ENCODE results near the gene LMAN2L. TPM values are rescaled to one million over a fixed set of nuclear protein-coding genes. Genes with fewer than 3 reads are reported as not detected.

The LMAN2L gene
- total and polyA plus RNA-seq, 2 donors (not counting 1 experiment from before 2014, with no cell fraction given) = 24.7 to 41.1 TPM

DNA sequence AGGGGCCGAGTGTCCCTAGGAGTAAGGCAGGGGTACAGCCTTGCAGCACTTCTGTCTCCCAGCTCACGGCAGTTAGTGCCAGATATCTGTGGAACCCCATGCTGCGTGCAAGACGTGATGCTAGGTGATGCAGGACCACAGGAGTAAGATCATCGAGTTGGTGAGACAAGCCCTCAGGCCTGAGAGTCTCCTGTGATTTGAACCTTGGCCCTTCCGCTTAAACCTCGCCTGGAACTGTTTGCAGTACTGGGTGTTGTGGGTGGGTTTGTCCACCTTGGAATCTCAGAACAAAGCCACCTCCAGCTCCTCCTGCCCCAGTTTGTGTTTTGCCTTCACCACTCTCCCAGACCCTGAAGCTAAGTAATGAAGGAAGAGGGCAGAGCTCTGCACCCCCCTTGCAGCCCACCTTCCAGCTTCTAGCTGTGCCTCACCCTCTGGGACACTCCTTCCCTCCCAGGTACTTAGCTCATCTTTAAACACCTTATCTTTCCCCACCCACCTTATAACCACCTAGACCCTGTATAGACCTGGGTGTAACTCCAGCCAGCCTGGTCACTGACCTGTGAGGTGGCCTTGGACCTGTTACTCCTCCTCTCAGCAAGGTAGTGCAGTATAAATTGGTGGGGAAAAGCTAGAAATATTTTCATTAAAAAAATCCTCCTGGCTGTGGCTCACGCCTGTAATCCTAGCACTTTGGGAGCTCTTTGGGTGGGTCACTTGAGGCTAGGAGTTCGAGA lies 27.4 kb upstream of the LMAN2L start:
- no peak for TF ChIP-seq EZH2 (IDR thresholded peaks at IDR 0.05; ENCODE audit: low read length, missing control alignments)
- TF ChIP-seq, protein P1, sequence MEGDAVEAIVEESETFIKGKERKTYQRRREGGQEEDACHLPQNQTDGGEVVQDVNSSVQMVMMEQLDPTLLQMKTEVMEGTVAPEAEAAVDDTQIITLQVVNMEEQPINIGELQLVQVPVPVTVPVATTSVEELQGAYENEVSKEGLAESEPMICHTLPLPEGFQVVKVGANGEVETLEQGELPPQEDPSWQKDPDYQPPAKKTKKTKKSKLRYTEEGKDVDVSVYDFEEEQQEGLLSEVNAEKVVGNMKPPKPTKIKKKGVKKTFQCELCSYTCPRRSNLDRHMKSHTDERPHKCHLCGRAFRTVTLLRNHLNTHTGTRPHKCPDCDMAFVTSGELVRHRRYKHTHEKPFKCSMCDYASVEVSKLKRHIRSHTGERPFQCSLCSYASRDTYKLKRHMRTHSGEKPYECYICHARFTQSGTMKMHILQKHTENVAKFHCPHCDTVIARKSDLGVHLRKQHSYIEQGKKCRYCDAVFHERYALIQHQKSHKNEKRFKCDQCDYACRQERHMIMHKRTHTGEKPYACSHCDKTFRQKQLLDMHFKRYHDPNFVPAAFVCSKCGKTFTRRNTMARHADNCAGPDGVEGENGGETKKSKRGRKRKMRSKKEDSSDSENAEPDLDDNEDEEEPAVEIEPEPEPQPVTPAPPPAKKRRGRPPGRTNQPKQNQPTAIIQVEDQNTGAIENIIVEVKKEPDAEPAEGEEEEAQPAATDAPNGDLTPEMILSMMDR (conservative IDR thresholded peaks at IDR 0.05 in 1 of 2, IDR thresholded peaks at IDR 0.05 in 1 of 2; ENCODE audit: low read depth in 1 of 2, low read length in 2 of 2) = no peak
- Histone ChIP-seq H3K9ac (ENCODE audit: insufficient read depth, low read length) (no peak overlapping the region), H3K4me3 (replicated peaks in 1 of 4; ENCODE audit: control extremely low read depth in 1 of 4, insufficient read depth in 1 of 4, low read depth in 3 of 4, low read length in 4 of 4) (no peak overlapping the region), H3K27ac (ENCODE audit: insufficient read depth, low read length) (no peak overlapping the region), H3K4me1 (ENCODE audit: control insufficient read depth, extremely low read depth, insufficient read depth, low read length) (peaks cover 2% of the 10 kb centered on the region), H3K27me3 (ENCODE audit: control insufficient read depth, insufficient read depth, low read length) (no peaks in the 10 kb centered on the region), H2AFZ (ENCODE audit: low read length) (no peak overlapping the region), H3K4me2 (ENCODE audit: extremely low read depth, insufficient read depth, low read length) (no peak overlapping the region), H3K36me3 (ENCODE audit: control insufficient read depth, insufficient read depth, low read length) (no peaks in the 10 kb centered on the region), H3K79me2 (ENCODE audit: control insufficient read depth, insufficient read depth, low read length) (no peaks in the 10 kb centered on the region), H4K20me1 (ENCODE audit: control insufficient read depth, extremely low read depth, insufficient read depth, low read length) (no peaks in the 10 kb centered on the region), H3K9me3 (ENCODE audit: control insufficient read depth, insufficient read depth, low read depth, low read length) (no peaks in the 10 kb centered on the region)
- no peak for DNase-seq (ENCODE audit: low read depth in 2 of 2)

DNA sequence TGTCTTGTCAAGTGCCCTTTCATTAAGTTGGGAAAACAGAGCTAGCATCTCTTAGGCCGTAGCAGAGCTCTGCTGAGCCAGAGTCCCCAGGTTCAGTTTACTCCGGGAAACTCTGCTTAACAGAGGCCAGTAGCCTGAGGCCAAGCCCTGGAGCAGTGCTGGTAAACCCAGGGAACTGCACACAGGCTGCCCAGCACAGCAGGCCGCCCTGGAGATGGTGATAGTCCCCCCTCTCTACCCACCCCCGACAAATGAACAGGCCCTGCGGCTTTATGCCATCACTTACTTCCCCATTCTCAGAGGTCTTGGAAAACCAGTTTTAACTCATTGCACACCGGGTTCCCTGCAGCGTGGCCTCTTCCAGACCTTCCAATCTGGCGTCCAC lies 24.4 kb upstream of the LMAN2L start:
- Histone ChIP-seq H4K20me1 (ENCODE audit: control insufficient read depth, extremely low read depth, insufficient read depth, low read length) (no peaks in the 10 kb centered on the region), H3K9me3 (ENCODE audit: control insufficient read depth, insufficient read depth, low read depth, low read length) (no peaks in the 10 kb centered on the region), H3K27ac (ENCODE audit: insufficient read depth, low read length) (no peak overlapping the region), H3K27me3 (ENCODE audit: control insufficient read depth, insufficient read depth, low read length) (no peaks in the 10 kb centered on the region), H3K4me1 (ENCODE audit: control insufficient read depth, extremely low read depth, insufficient read depth, low read length) (peaks cover 4% of the 10 kb centered on the region), H3K36me3 (ENCODE audit: control insufficient read depth, insufficient read depth, low read length) (no peaks in the 10 kb centered on the region), H3K4me2 (ENCODE audit: extremely low read depth, insufficient read depth, low read length) (peak overlapping the region; percentile 86), H2AFZ (ENCODE audit: low read length) (peak overlapping the region; percentile 12), H3K79me2 (ENCODE audit: control insufficient read depth, insufficient read depth, low read length) (no peaks in the 10 kb centered on the region), H3K4me3 (replicated peaks in 1 of 4; ENCODE audit: control extremely low read depth in 1 of 4, insufficient read depth in 1 of 4, low read depth in 3 of 4, low read length in 4 of 4) (peak overlapping the region in 1 of 4 experiments; percentile 72), H3K9ac (ENCODE audit: insufficient read depth, low read length) (no peak overlapping the region)
- TF ChIP-seq, protein P1 (conservative IDR thresholded peaks at IDR 0.05 in 1 of 2, IDR thresholded peaks at IDR 0.05 in 1 of 2; ENCODE audit: low read depth in 1 of 2, low read length in 2 of 2) = no peak
- no peak for TF ChIP-seq EZH2 (IDR thresholded peaks at IDR 0.05; ENCODE audit: low read length, missing control alignments)
- no peak for DNase-seq (ENCODE audit: low read depth in 2 of 2)

DNA sequence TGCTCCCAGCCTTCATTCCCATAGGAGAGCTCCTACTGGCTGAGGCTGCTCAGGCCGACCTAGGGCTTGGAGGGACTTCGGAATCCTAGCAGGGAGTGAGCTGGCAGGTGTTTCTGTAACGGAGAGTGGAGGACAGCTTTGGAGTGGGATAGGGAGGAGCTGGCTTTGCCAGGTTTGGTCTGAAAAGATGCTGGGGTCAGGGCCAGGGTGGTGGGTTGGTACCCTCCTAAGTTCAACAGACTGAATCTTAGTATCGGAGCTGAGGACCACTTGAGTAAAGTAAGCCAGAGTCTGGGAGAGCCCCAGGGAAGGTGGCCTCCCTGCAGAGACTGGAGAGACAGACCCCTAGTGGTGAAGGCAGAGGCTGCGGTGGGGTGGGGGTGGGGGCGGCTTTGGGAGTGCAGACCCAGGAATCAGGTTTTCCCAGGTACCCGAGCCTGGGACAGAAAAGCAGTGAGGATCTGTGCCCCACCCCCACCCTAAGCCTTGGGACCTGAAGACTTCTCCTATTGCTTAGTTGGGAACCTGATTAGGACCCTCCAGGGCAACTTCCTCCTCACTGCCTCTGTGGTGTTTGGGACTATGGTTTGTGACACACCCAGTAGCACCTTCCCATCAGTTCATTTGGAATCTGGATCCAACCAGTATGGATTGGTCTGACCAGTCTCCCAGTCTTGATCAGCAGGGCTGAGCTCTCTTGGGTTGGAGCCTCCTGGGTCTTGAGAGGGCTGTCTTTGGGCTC lies 23.8 kb upstream of the LMAN2L start:
- no peak for DNase-seq (ENCODE audit: low read depth in 2 of 2)
- Histone ChIP-seq H2AFZ (ENCODE audit: low read length) (peak overlapping the region; percentile 12), H3K4me3 (replicated peaks in 1 of 4; ENCODE audit: control extremely low read depth in 1 of 4, insufficient read depth in 1 of 4, low read depth in 3 of 4, low read length in 4 of 4) (peak overlapping the region; percentile 12 to 72 (median 42))

More for the DNA sequence above, 23.8 kb upstream of the LMAN2L start:
- no peak overlapping the region for H3K9ac ChIP-seq (ENCODE audit: insufficient read depth, low read length)
- no peaks in the 10 kb centered on the region for H4K20me1 ChIP-seq (ENCODE audit: control insufficient read depth, extremely low read depth, insufficient read depth, low read length)
- peak overlapping the region; percentile 86 for H3K4me2 ChIP-seq (ENCODE audit: extremely low read depth, insufficient read depth, low read length)
- no peaks in the 10 kb centered on the region for H3K27me3 ChIP-seq (ENCODE audit: control insufficient read depth, insufficient read depth, low read length)
- peaks cover 4% of the 10 kb centered on the region for H3K4me1 ChIP-seq (ENCODE audit: control insufficient read depth, extremely low read depth, insufficient read depth, low read length)
- no peaks in the 10 kb centered on the region for H3K9me3 ChIP-seq (ENCODE audit: control insufficient read depth, insufficient read depth, low read depth, low read length)
- TF ChIP-seq EZH2 (IDR thresholded peaks at IDR 0.05; ENCODE audit: low read length, missing control alignments) = no peak
- TF ChIP-seq, protein P1 (conservative IDR thresholded peaks at IDR 0.05 in 1 of 2, IDR thresholded peaks at IDR 0.05 in 1 of 2; ENCODE audit: low read depth in 1 of 2, low read length in 2 of 2) = peak; percentile 40 to 45
- no peaks in the 10 kb centered on the region for H3K36me3 ChIP-seq (ENCODE audit: control insufficient read depth, insufficient read depth, low read length)
- H3K79me2 ChIP-seq (ENCODE audit: control insufficient read depth, insufficient read depth, low read length) = no peaks in the 10 kb centered on the region
- H3K27ac ChIP-seq (ENCODE audit: insufficient read depth, low read length) = no peak overlapping the region
